ENCODE measurements around the gene HIP1.
"Not testable (repeated sequence)": the region's sequence is repeated elsewhere in the genome, so short reads cannot be mapped to it uniquely, and the experiment has no call there.

The HIP1 gene

GRCh38 chr7:75738604-75738974 lies at the start of gene HIP1:
TSS of gene HIP1 (minus strand) at chr7:75738941. CDS start at chr7:75738920, 21 bp downstream.
- DNase-seq (ENCODE audit: low read depth): no peak

- not testable (repeated sequence) for DNase-seq (ENCODE audit: low read depth)
These were observed 49.6 kb upstream of the HIP1 start for GRCh38 chr7:75788154-75788847.

- DNase-seq (ENCODE audit: low read depth): not testable (repeated sequence)
These were observed 44.3 kb upstream of the HIP1 start for GRCh38 chr7:75783058-75783457.

- DNase-seq (ENCODE audit: low read depth): not testable (repeated sequence)
These were observed 42.0 kb upstream of the HIP1 start for GRCh38 chr7:75780647-75781273.

- not testable (repeated sequence) for DNase-seq (ENCODE audit: low read depth)
These were observed 40.8 kb upstream of the HIP1 start for GRCh38 chr7:75779516-75779915.

- DNase-seq (ENCODE audit: low read depth): not testable (repeated sequence)
These were observed 40.3 kb upstream of the HIP1 start for GRCh38 chr7:75779035-75779434.

- peak; percentile 66 for DNase-seq (ENCODE audit: low read depth)
These were observed 37.7 kb upstream of the HIP1 start for GRCh38 chr7:75776295-75776971.

GRCh38 chr7:75773958-75774357 lies 35.2 kb upstream of the HIP1 start:
- not testable (repeated sequence) for DNase-seq (ENCODE audit: low read depth)

- DNase-seq (ENCODE audit: low read depth): no peak
These were observed 33.6 kb upstream of the HIP1 start, which contains the start of gene CCL26 for GRCh38 chr7:75772081-75773077. TSS of gene CCL26 (minus strand) at chr7:75772211. CDS start at chr7:75772176, 35 bp downstream.

GRCh38 chr7:75771224-75771623 lies 32.5 kb upstream of the HIP1 start:
- no peak for DNase-seq (ENCODE audit: low read depth)

GRCh38 chr7:75762350-75762917 lies 23.7 kb upstream of the HIP1 start:
- no peak for DNase-seq (ENCODE audit: low read depth)

GRCh38 chr7:75761801-75762200 lies 23.1 kb upstream of the HIP1 start:
- DNase-seq (ENCODE audit: low read depth): not testable (repeated sequence)

GRCh38 chr7:75758491-75758890 lies 19.8 kb upstream of the HIP1 start:
- DNase-seq (ENCODE audit: low read depth): no peak

- no peak for DNase-seq (ENCODE audit: low read depth)
These were observed 19.1 kb upstream of the HIP1 start for GRCh38 chr7:75757860-75758259.

GRCh38 chr7:75756991-75757676 lies 18.4 kb upstream of the HIP1 start:
- no peak for DNase-seq (ENCODE audit: low read depth)

- DNase-seq (ENCODE audit: low read depth): no peak
These were observed 17.7 kb upstream of the HIP1 start for GRCh38 chr7:75756206-75756990.

- no peak for DNase-seq (ENCODE audit: low read depth)
These were observed 4.7 kb upstream of the HIP1 start for GRCh38 chr7:75743455-75743859.

GRCh38 chr7:75740846-75741497 lies 2.2 kb upstream of the HIP1 start:
- no peak for DNase-seq (ENCODE audit: low read depth)
